HPDE6-E6E7 (cell line): ENCODE results near the gene STK10.

Experiments
- DNase-seq: peaks from one replicate; pipeline ENCODE4 v3.0.0; 2011; ENCODE audit warnings: missing footprints; ENCODE audit errors: extremely low spot score

The STK10 gene

GRCh38 chr5:172109749-172110148 lies 78.3 kb downstream of the STK10 start:
- DNase-seq = no peak

GRCh38 chr5:172107571-172107970 lies 80.5 kb downstream of the STK10 start:
- DNase-seq = no peak

DNA sequence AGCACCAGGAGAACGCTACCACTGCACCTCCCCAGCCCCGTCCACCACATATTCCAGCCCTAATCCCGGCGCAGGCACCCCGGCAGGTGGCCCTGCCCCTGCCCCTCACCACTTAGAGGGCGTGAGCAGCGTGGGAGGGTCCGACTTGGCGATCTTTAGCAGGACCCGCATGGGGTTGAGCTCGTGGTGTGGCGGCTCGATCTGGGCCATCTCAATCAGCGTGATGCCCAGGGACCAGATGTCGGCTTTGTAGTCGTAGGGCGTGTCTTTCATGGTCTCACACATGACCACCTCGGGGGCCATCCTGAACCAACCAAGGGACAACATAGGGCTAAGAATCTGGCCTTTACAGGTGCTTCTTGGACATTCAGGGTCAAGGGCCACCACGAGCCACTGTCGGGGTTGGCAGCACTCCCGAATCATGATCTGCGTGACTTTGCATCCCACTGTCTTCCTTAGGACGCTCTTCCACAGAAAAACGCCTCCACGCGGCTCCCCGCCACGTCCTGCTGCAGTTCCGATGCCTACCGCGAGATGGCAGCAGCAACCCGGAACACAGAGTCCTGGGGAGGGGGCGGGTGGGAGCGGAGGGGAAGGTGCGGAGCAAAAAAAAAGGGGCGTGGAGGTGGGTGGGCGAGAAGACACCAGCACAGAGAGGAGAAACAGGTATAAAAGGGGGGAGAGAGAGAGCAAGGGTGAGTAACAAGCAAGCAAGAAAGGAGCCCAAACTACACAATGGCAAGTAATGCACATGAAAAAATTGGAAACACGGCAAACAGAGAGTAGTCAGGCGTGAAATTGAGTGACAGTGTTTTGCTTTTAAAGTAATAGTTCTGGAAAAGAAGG lies 81.3 kb downstream of the STK10 start:
- DNase-seq = no peak

DNA sequence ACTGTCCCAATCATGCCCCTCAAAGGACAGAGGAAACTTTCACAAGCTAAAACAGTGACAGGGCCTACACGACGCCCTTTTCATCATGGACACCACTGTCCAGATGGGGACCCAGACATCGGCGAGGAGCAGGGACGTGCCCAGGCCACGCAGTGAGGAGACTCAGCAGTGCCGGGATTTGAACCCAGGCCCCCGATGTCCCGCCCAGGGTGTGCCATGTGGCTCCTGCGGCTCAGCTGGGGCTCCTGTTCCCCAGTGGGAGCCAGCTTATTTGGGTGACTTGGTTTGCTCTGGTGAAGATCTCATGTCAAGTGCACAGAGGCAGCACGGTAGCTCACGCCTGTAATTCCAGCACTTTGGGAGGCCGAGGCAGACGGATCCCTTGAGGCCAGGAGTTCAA lies 82.2 kb downstream of the STK10 start:
- DNase-seq = no peak

GRCh38 chr5:172104801-172105701 lies 83.0 kb downstream of the STK10 start:
- DNase-seq = no peak

GRCh38 chr5:172104021-172104420 lies 84.0 kb downstream of the STK10 start:
- no peak for DNase-seq

- peak; percentile 94 for DNase-seq
Observed at GRCh38 chr5:172102913-172103626, 85.0 kb downstream of the STK10 start.

GRCh38 chr5:172102218-172102870 lies 85.7 kb downstream of the STK10 start:
- no peak for DNase-seq

DNA sequence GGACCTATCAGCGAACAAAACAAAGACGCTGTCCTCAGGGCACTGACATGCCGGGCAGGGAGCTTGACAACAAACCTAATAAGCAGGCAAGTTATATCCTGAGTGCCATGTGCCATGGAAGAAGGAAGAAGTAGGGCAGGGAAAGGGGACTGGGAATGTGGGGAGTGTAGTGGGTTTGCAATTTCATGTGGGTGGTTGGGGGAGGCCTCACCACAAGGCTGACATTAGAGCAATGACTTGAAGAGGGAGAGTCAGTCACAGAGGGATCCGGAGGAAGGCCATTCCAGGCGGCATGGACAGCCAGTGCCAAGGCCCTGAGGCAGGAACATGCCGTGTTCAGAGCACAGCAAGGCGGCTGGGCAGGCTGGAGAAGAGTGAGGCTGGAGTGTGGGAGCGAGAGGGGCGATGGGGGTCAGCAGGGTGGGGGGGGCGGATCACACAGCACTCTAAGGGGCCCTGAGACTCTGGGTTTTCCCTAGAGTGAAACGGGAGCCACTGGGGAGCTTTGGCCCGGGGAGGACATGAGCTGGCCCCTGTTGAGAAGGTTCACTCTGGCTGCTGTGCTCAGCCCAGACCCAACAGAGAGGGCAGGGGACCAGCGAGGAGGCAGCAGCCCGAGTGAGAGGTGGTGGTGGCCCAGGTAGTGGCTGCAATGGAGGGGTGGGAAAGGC lies 86.3 kb downstream of the STK10 start:
- no peak for DNase-seq

GRCh38 chr5:172098883-172099282 lies 89.1 kb downstream of the STK10 start:
- no peak for DNase-seq

DNA sequence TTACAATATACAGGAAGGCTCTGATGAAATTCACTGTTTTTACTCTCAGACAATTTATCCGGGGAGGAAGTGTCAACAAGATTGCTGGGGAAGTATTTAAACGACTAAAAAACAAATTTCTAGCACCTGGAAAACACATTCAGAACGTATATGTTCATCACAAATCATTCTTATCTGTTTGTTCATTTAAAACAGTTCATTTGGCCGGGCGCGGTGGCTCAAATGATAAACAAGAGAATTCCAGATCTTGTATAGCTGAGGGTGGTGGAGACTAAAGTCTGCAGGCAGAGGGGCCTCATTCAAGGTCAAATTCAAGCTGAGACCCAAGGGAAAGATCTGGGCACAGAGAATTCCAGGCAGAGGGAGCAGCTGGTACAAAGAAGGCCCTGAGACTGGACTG lies 90.0 kb downstream of the STK10 start:
- DNase-seq = no peak

DNA sequence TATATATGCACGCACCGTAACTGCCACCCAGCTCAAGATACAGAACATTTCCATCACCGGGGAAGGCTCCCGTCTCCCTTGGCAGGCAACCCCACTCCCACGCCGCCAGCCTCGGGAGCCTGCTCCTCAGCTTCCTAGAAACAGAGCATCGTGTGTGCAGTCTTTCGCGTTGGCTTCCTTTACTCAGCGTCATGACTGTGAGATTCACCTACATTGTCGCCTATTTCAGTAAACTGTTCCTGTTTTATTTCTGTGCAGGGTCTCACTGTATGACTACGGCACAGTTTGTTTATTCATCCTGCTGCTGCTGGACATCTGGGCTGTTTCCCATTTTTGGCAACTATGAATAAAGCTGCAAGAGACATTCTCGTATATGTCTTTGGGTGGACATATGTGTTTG lies 90.7 kb downstream of the STK10 start:
- DNase-seq = no peak

DNA sequence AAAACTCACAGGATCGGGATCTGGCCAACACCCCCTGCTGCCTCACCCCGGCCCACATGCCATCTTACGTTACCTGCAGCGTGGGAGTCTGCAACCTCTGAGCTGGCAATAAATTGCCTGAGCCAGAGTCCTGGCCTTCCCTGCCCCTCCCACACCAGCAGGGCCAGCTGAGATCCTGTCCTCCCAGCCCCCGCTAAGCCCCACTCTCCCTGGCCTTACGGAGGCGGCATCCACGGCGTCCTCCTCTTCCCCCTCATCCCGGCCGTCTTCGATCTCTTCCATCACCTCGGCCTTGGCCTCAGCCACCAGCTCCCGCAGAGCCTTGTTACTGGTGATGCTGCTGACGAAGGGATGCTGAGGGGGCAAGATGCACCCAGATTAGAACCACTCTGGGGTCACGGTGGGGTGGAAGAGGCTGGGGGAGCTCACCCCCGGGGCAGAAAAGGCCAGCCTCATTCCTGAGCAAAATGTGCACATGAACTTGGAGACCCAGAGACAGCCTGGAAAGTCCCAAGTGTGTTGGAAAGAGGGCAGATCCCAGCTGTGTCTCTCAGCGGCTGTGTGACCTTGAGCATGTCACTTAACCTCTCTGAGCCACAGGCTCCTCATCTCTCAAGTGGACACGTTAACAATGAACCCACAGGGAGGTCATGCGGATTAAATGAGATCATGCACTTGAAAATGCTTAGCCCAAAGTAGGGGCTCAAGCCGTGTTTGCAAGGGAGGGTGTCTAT lies 91.7 kb downstream of the STK10 start:
- no peak for DNase-seq

DNA sequence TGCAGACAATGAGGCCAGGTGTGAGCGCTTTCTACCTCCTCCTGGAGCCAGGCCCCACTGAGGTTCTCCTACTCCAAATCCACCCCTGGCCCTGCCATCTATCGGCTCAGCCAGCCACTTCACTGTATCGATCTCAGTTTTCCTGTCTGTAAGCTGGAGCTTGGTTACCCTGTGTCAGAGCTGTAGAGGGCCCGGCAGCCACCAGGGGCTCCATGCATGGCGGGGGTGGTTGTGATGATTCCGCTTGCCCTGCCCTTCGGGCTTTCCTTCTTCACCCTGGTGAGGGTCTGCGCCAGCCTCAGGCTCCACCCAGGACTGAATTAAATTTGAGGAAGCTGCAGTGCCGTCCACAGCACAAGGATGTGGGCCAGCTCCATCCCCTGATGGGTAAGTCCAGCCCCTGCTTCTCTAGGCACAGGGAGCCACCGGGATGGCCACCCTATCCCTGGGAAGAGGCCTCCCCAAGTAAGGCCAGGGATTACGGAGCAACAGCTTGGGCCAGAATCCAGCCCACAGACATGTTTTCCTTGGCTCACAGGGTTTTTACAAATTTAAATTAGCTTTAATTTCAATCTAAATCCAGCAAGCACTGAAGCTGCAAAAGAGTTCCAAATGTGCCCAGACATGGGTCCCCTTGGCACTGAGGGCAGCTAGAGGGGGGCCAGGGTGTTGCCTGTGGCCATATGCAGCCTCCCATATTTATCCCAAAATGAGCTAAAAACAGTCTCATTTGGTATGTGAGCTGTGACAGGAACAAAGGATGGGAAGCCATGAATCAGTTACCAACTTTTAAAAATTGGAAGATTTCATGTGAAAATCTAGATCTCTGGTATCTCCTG lies 92.4 kb downstream of the STK10 start:
- no peak for DNase-seq

DNA sequence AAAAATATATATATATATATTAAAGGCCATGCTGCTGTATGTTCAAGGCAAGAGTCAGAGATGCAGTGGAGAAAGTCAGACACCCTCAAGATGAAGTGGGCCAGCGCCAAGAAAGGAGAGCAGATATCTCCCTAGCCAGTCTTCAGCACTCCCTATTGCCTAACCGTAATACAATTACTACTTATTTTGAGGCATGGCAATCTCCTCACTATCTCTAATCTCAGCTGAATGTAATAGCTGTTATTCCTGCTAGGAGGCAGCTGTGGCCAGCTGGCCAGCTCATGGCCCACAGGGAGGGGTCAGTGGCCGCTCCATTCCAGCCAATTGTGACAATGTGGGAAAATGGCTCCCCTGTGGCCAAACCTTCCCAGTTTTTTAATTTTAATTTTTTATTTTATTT lies 94.1 kb downstream of the STK10 start:
- no peak for DNase-seq

- DNase-seq = no peak
Observed at GRCh38 chr5:172093559-172093958, 94.5 kb downstream of the STK10 start.

GRCh38 chr5:172091956-172092732 lies 95.9 kb downstream of the STK10 start:
- no peak for DNase-seq

- peak; percentile 65 for DNase-seq
Observed at GRCh38 chr5:172090976-172091547, 97.0 kb downstream of the STK10 start.
